Measurements from ENCODE around the gene NPAS4.

NPAS4 gene

GRCh38 chr11:66475349-66476172 is 54.7 kb downstream of the NPAS4 start:
- DNase-seq (ENCODE audit: low read depth in 2 of 2, low spot score in 1 of 2): no peak
